Measurements from ENCODE around the gene TTC29. TPM values are rescaled to one million over a fixed set of nuclear protein-coding genes. Genes with fewer than 3 reads are reported as not detected.
"Not testable (repeated sequence)": the region's sequence is repeated elsewhere in the genome, so short reads cannot be mapped to it uniquely, and the experiment has no call there.

Gene TTC29
- total RNA-seq, 1 donor from 2014 or later, result 3.1 TPM

DNA sequence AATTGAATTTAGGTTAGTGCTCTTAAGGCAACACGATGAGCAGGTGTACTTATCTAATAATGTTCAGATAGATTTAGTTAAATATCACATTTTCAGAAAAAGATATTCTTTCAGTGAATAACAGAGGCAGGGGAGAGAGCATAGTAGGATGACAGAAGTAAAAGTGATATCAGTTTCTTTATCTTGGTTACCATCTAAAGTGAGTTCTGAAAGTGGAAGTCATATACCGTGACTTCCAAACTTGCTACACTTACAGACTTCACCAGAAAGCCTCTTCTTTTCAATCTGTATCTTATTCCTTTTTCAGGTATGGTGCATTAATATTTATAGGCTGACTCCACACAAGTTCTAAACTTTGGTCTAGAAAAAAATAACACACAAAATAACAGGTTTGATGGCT, 182.1 kb downstream of the TTC29 start:
- Mint-ChIP-seq H3K9me3 (ENCODE audit: low read depth) (peaks cover 9% of the 10 kb centered on the region), H3K27ac (no peak overlapping the region), H3K4me1 (ENCODE audit: low read depth) (no peaks in the 10 kb centered on the region), H3K36me3 (ENCODE audit: insufficient read depth) (no peaks in the 10 kb centered on the region), H3K4me3 (ENCODE audit: low read depth) (no peak overlapping the region), H3K27me3 (no peaks in the 10 kb centered on the region)
- TF ChIP-seq, protein P1, sequence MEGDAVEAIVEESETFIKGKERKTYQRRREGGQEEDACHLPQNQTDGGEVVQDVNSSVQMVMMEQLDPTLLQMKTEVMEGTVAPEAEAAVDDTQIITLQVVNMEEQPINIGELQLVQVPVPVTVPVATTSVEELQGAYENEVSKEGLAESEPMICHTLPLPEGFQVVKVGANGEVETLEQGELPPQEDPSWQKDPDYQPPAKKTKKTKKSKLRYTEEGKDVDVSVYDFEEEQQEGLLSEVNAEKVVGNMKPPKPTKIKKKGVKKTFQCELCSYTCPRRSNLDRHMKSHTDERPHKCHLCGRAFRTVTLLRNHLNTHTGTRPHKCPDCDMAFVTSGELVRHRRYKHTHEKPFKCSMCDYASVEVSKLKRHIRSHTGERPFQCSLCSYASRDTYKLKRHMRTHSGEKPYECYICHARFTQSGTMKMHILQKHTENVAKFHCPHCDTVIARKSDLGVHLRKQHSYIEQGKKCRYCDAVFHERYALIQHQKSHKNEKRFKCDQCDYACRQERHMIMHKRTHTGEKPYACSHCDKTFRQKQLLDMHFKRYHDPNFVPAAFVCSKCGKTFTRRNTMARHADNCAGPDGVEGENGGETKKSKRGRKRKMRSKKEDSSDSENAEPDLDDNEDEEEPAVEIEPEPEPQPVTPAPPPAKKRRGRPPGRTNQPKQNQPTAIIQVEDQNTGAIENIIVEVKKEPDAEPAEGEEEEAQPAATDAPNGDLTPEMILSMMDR (IDR thresholded peaks at IDR 0.05; ENCODE audit: unreplicated experiment), result no peak
- no peak for DNase-seq (ENCODE audit: low spot score, unreplicated experiment)

DNA sequence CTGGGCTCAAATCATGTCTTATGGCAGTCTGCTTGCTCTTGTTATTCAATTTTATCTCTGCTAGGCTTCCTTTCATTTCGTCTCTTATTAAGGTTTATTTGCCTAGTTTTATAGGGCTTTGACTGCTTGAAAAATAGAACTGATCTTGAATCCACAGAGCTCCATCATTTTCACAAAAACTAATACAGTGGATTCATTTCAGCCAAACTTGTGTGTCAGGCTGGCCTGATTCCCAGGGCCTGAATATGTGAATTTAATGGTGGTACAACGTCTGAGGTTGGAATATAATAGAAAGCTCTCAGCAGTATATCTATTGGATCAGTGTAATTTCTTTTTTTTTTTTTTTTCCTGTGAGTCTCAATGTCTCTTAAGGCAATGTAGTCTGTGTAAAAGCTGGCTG, 183.6 kb downstream of the TTC29 start:
- no peaks in the 10 kb centered on the region for H3K27me3 Mint-ChIP-seq
- H3K36me3 Mint-ChIP-seq (ENCODE audit: insufficient read depth), result no peaks in the 10 kb centered on the region

DNA sequence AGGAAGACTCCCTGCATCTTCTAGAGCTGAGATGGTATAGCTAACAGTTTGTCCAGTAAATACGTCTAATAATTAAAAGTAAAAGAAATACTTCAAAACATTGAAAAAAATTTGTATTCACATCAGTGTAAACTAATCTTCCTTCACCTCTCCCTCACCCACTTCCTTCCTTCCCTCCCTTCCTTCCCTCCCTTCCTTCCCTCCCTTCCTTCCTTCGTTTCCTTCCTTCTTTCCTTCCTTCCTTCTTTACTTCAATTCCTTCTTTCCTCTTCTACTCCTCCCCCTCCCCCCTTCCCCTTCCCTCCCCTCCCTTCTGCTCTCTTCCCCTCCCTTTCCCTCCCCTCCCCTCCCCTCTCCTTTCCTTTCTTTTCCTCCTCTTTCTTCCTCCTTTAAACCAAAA, 203.2 kb downstream of the TTC29 start:
- H3K4me3 Mint-ChIP-seq (ENCODE audit: low read depth), result no peak overlapping the region
- H3K9me3 Mint-ChIP-seq (ENCODE audit: low read depth), result no peaks in the 10 kb centered on the region
- DNase-seq (ENCODE audit: low spot score, unreplicated experiment), result no peak
- TF ChIP-seq, protein P1 (IDR thresholded peaks at IDR 0.05; ENCODE audit: unreplicated experiment), result no peak
- H3K27me3 Mint-ChIP-seq, result no peaks in the 10 kb centered on the region
- no peak overlapping the region for H3K27ac Mint-ChIP-seq
- H3K4me1 Mint-ChIP-seq (ENCODE audit: low read depth), result no peaks in the 10 kb centered on the region
- H3K36me3 Mint-ChIP-seq (ENCODE audit: insufficient read depth), result no peaks in the 10 kb centered on the region

More for the DNA sequence above, 183.6 kb downstream of the TTC29 start:
- Mint-ChIP-seq H3K4me3 (ENCODE audit: low read depth) (no peak overlapping the region), H3K9me3 (ENCODE audit: low read depth) (peaks cover 21% of the 10 kb centered on the region), H3K27ac (no peak overlapping the region), H3K4me1 (ENCODE audit: low read depth) (no peaks in the 10 kb centered on the region)
- TF ChIP-seq, protein P1 (IDR thresholded peaks at IDR 0.05; ENCODE audit: unreplicated experiment), result no peak
- DNase-seq (ENCODE audit: low spot score, unreplicated experiment), result no peak

DNA sequence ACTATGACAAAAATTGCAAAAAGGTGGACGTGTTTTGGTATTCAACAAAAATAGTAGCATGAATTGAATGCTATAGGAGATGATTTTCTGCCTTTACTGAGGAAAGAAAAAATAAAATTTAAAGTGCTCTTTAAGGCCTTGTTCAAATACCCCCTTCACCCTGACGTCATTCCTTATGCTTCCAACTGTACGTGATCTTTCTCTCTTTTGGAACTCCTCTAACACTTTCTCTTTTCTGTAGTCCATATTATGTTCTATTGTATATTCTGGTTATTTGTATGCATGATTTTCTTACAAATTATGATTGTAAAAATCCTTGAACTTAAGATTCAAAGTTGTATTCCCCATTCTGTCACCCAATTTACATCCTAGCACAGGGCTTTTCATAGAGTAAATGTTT, 206.5 kb downstream of the TTC29 start:
- no peak overlapping the region for H3K4me3 Mint-ChIP-seq (ENCODE audit: low read depth)
- H3K4me1 Mint-ChIP-seq (ENCODE audit: low read depth), result no peaks in the 10 kb centered on the region
- TF ChIP-seq, protein P1 (IDR thresholded peaks at IDR 0.05; ENCODE audit: unreplicated experiment), result no peak
- no peaks in the 10 kb centered on the region for H3K27me3 Mint-ChIP-seq
- H3K9me3 Mint-ChIP-seq (ENCODE audit: low read depth), result no peaks in the 10 kb centered on the region
- H3K27ac Mint-ChIP-seq, result no peak overlapping the region
- DNase-seq (ENCODE audit: low spot score, unreplicated experiment), result no peak
- H3K36me3 Mint-ChIP-seq (ENCODE audit: insufficient read depth), result no peaks in the 10 kb centered on the region

DNA sequence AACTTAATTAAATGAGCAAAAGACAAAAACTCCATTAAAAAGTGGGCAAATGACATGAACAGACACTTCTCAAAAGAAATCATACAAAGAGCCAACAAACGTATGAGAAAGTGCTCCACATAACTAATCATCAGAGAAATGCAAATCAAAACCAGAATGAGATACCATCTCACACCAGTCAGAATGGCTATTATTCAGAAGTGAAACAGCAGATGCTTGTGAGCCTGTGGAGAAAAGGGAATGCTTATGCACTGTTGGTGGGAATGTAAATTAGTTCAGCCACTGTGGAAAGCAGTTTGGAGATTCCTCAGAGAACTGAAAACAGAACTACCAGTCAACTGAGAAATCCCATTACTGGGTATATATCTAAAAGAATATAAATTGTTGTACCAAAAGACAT, 222.1 kb downstream of the TTC29 start:
- not testable (repeated sequence) for H3K27ac Mint-ChIP-seq; H3K4me3 Mint-ChIP-seq (ENCODE audit: low read depth); DNase-seq (ENCODE audit: low spot score, unreplicated experiment); H3K36me3 Mint-ChIP-seq (ENCODE audit: insufficient read depth); H3K9me3 Mint-ChIP-seq (ENCODE audit: low read depth); H3K4me1 Mint-ChIP-seq (ENCODE audit: low read depth); H3K27me3 Mint-ChIP-seq

DNA sequence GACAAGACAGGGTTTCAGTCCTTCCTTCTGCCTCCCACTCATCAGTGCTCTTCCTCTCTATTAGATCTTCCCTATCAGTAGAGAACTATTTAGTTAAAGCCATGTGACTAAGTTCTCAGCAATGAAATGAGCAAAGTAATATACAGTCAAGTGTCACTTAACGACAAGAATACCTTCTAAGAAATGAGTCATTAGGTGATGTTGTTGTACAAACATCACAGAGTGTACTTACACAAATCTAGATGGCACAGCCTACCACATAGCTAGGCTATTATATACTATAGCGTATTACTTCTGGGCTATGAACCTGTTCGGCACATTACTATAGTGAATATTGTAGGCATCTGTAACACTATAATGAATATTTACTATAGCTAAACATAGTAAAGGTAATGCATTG, 235.7 kb downstream of the TTC29 start:
- Mint-ChIP-seq H3K4me1 (ENCODE audit: low read depth) (no peaks in the 10 kb centered on the region), H3K9me3 (ENCODE audit: low read depth) (no peaks in the 10 kb centered on the region), H3K4me3 (ENCODE audit: low read depth) (no peak overlapping the region), H3K27ac (no peak overlapping the region), H3K27me3 (no peaks in the 10 kb centered on the region), H3K36me3 (ENCODE audit: insufficient read depth) (no peaks in the 10 kb centered on the region)
- DNase-seq (ENCODE audit: low spot score, unreplicated experiment), result no peak
- TF ChIP-seq, protein P1 (IDR thresholded peaks at IDR 0.05; ENCODE audit: unreplicated experiment), result no peak

All from progenitor cell of endocrine pancreas (in vitro differentiated cells).